GM18517 (cell line): ENCODE data around the gene ZBTB21.

ENCODE experiments used
- ATAC-seq: cut with Tn5 transposase; IDR thresholded peaks from one replicate; pipeline ENCODE4 v1.9.1; 2021; ENCODE audit warnings: mild to moderate bottlenecking, moderate library complexity; ENCODE audit not compliant: unreplicated experiment

Gene ZBTB21

GRCh38 chr21:42009831-42010506 lies at the start of gene ZBTB21:
Gene ZBTB21 (minus strand): TSS chr21:42010360. CDS start chr21:41994095, 16,265 bp downstream.
- peak; percentile 65 for ATAC-seq

GRCh38 chr21:42059721-42060120 lies 49.6 kb upstream of the ZBTB21 start:
- ATAC-seq, result no peak

GRCh38 chr21:42059141-42059540 lies 49.0 kb upstream of the ZBTB21 start:
- ATAC-seq, result no peak

- no peak for ATAC-seq
Observed at GRCh38 chr21:42058631-42059111, 48.5 kb upstream of the ZBTB21 start.

- no peak for ATAC-seq
Observed at GRCh38 chr21:42057851-42058437, 47.8 kb upstream of the ZBTB21 start.

- ATAC-seq, result no peak
Observed at GRCh38 chr21:42056996-42057689, 47.0 kb upstream of the ZBTB21 start.

GRCh38 chr21:42056468-42056867 lies 46.3 kb upstream of the ZBTB21 start:
- ATAC-seq, result no peak

- ATAC-seq, result no peak
Observed at GRCh38 chr21:42055425-42055824, 45.3 kb upstream of the ZBTB21 start.

GRCh38 chr21:42051788-42052187 lies 41.6 kb upstream of the ZBTB21 start:
- ATAC-seq, result no peak

- ATAC-seq, result no peak
Observed at GRCh38 chr21:42049578-42050430, 39.6 kb upstream of the ZBTB21 start.

GRCh38 chr21:42048870-42049577 lies 38.9 kb upstream of the ZBTB21 start:
- no peak for ATAC-seq

- no peak for ATAC-seq
Observed at GRCh38 chr21:42047821-42048613, 37.9 kb upstream of the ZBTB21 start.

- ATAC-seq, result no peak
Observed at GRCh38 chr21:42044871-42045495, 34.8 kb upstream of the ZBTB21 start.

- ATAC-seq, result no peak
Observed at GRCh38 chr21:42043961-42044360, 33.8 kb upstream of the ZBTB21 start.

GRCh38 chr21:42043201-42043895 lies 33.2 kb upstream of the ZBTB21 start:
- ATAC-seq, result no peak

- no peak for ATAC-seq
Observed at GRCh38 chr21:42042651-42043050, 32.5 kb upstream of the ZBTB21 start.

- no peak for ATAC-seq
Observed at GRCh38 chr21:42041711-42042110, 31.6 kb upstream of the ZBTB21 start.

GRCh38 chr21:42041246-42041645 lies 31.1 kb upstream of the ZBTB21 start:
- ATAC-seq, result no peak
